Mesodermal cell (in vitro differentiated cells): ENCODE measurements around the gene RASL11B.

ENCODE experiments used
- H3K27ac ChIP-seq: 2 replicates; pipeline ENCODE4 v1.7.0; 2013; ENCODE audit warnings: mild to moderate bottlenecking, low read depth, low read length, moderate library complexity; ENCODE audit not compliant: severe bottlenecking
- H3K36me3 ChIP-seq: 2 replicates; pipeline ENCODE4 v1.7.1; 2013; ENCODE audit warnings: mild to moderate bottlenecking, low read length, moderate library complexity; ENCODE audit not compliant: control insufficient read depth, insufficient read depth
- H3K4me1 ChIP-seq: one replicate; pipeline ENCODE4 v1.7.1; 2013; ENCODE audit warnings: mild to moderate bottlenecking, low read length; ENCODE audit not compliant: insufficient read depth, control insufficient read depth, poor library complexity, severe bottlenecking
- H3K4me3 ChIP-seq: 2 replicates; pipeline ENCODE4 v1.7.0; 2013; ENCODE audit warnings: low read length, control low read depth, mild to moderate bottlenecking; ENCODE audit not compliant: insufficient read depth, poor library complexity, severe bottlenecking; ENCODE audit errors: extremely low read depth
- H3K9me3 ChIP-seq: 2 replicates; pipeline ENCODE4 v1.7.1; 2013; ENCODE audit warnings: mild to moderate bottlenecking, low read length, moderate library complexity; ENCODE audit not compliant: control insufficient read depth
- WGBS, 2 experiments: methylation state at CpG; one replicate each; pipeline ENCODE4 v1.1.5; 2013; ENCODE audit warnings: missing lambda C conversion rate in 2 of 2; ENCODE audit not compliant: insufficient coverage in 2 of 2; 5-methylcytosine and 5-hydroxymethylcytosine counted together

RASL11B gene

DNA sequence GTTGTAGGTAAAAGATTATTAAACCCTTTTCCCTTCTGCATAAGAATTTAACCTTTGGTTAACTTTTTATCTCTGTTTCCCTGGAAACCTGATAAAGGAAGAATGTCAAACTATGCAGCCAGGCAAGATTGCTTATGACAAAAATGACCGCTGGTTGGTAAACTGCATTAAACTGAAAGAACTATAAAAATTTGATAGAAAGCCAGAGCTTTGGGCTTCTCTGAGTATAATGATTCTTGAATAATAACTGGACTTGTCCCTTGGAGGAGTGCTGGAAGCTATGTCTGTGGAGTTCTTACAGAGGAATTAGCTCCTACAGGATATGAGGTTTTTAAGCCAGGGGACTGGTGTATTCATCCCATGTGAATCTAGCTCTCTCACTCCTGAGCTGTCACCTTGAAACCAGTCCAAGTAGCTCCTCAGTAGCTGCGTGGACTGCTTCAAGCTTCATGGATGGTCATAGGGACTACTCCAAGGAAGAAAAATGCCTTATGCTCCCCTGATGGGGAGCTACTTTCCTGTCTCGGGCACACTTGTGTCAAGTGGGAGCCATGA, 52.0 kb downstream of the RASL11B start:
- no peaks in the 10 kb centered on the region for H3K9me3 ChIP-seq
- WGBS, 2 experiments, result 89 to 92% methylated on average over 3 of the region's 3 CpGs
- no peaks in the 10 kb centered on the region for H3K36me3 ChIP-seq
- H3K4me1 ChIP-seq, result no peaks in the 10 kb centered on the region
- no peak overlapping the region for H3K4me3 ChIP-seq
- H3K27ac ChIP-seq, result no peak overlapping the region

DNA sequence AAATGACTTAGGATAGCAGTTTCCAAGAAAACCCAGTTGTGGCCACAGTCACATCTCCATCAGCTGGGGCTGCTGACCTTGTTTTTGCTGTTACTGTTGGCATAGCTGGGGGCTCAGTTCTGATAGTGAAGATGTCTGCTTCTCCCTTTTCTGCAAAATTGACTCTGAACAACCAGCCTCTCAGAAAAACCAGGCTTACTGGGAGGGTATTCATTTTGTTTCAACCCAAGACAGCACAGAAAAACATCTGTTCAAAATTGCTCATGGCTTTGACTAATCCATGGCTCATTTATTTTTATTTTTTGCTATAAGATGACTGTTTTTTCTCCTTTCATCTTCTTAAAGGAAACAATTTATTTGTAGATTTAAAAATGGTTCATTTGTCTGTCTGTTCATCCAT, 53.1 kb downstream of the RASL11B start:
- H3K4me1 ChIP-seq, result no peaks in the 10 kb centered on the region
- no peak overlapping the region for H3K27ac ChIP-seq
- H3K4me3 ChIP-seq, result no peak overlapping the region
- no peaks in the 10 kb centered on the region for H3K9me3 ChIP-seq
- H3K36me3 ChIP-seq, result no peaks in the 10 kb centered on the region

GRCh38 chr4:52915730-52916300, 53.7 kb downstream of the RASL11B start:
- no peak overlapping the region for H3K4me3 ChIP-seq
- no peaks in the 10 kb centered on the region for H3K4me1 ChIP-seq
- H3K9me3 ChIP-seq, result no peaks in the 10 kb centered on the region
- 88 to 94% methylated on average over 6 of the region's 6 CpGs for whole genome bisulfite sequencing, 2 experiments
- no peak overlapping the region for H3K27ac ChIP-seq
- no peaks in the 10 kb centered on the region for H3K36me3 ChIP-seq
